Skeletal muscle satellite cell (primary cell): Measurements from ENCODE around the gene ANGPTL5.
"Not testable (repeated sequence)": the region's sequence is repeated elsewhere in the genome, so short reads cannot be mapped to it uniquely, and the experiment has no call there.

Experiments
- H3K27me3 ChIP-seq: 2 replicates; pipeline ENCODE4 v1.7.0; 2013; ENCODE audit warnings: low read length; ENCODE audit not compliant: control insufficient read depth, insufficient read depth
- H3K36me3 ChIP-seq: 2 replicates; pipeline ENCODE4 v1.7.0; 2013; ENCODE audit warnings: mild to moderate bottlenecking, control low read depth, low read length; ENCODE audit not compliant: insufficient read depth
- H3K4me1 ChIP-seq: 2 replicates; pipeline ENCODE4 v1.7.0; 2013; ENCODE audit warnings: low read length; ENCODE audit not compliant: control insufficient read depth, insufficient read depth
- H3K4me2 ChIP-seq: 2 replicates; pipeline ENCODE4 v1.7.0; 2013; ENCODE audit warnings: mild to moderate bottlenecking, low read length
- H3K4me3 ChIP-seq: 2 replicates; pipeline ENCODE4 v1.7.0; 2013; ENCODE audit warnings: low read length
- H3K9ac ChIP-seq: 2 replicates; pipeline ENCODE4 v1.7.0; 2013; ENCODE audit warnings: mild to moderate bottlenecking, low read depth, low read length, moderate library complexity
- H3K9me3 ChIP-seq: replicated peaks from 2 replicates; pipeline ENCODE4 v1.7.0; 2013; ENCODE audit warnings: mild to moderate bottlenecking, control low read depth, low read length

The ANGPTL5 gene

DNA sequence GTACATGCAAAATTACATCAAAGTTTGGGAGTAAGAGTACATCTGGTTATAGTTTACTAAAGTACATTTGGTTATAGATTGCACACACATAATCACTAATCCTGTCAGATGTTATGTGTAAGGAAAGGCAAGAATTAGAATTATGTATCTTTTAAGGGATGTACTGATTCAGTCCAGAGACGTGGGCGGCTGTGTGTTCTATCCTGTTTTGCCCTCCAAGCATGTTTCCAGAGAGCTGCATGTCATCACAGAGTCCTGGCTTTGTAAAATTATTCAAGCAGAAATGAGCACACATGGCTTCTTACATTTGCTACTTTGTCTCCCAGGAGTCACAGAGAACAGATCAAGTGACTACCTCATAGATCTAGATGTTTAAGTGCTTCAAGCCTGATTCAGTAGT is 34.7 kb downstream of the ANGPTL5 start:
- no peaks in the 10 kb centered on the region for H3K36me3 ChIP-seq
- H3K27me3 ChIP-seq: no peaks in the 10 kb centered on the region
- no peak overlapping the region for H3K4me2 ChIP-seq
- no peak overlapping the region for H3K9ac ChIP-seq
- no peaks in the 10 kb centered on the region for H3K4me1 ChIP-seq
- H3K4me3 ChIP-seq: no peak overlapping the region
- H3K9me3 ChIP-seq: no peaks in the 10 kb centered on the region

GRCh38 chr11:101880222-101880621 is 36.1 kb downstream of the ANGPTL5 start:
- Histone ChIP-seq H3K9me3 (no peaks in the 10 kb centered on the region), H3K4me3 (no peak overlapping the region), H3K36me3 (no peaks in the 10 kb centered on the region), H3K27me3 (no peaks in the 10 kb centered on the region), H3K9ac (no peak overlapping the region), H3K4me2 (no peak overlapping the region), H3K4me1 (no peaks in the 10 kb centered on the region)

DNA sequence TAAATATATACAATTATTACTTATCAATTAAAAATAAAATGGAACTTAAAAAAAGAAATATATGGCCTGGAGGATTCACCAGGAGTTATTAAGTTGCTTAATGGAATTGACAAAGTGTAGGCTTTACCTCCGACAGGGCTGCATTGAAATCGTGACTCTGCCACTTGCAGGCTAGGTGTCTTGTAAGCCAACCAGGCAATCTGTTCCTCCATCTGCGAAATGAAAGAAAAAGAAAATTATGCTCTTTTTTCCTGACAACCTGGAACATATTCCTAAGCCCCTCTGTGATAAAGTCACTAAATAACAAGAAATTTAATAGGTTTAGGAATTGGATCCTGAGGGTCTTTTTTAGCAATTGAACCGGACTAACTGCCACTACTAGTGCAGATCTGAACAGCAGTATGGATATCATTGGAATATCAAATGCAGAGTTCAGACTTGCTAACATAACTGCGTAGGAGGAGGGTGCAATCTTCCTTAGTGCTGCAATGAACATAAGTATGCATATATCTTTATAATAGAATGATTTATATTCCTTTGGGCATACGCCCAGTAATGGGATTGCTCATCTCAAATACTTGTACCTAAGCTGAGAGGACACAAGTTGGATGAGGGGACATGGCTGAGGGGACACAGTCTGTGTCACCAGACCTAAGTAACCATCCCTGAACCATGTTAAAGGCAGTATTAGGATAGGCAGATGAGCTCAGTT is 44.0 kb downstream of the ANGPTL5 start:
- H3K9me3 ChIP-seq: no peaks in the 10 kb centered on the region
- H3K4me3 ChIP-seq: no peak overlapping the region
- no peak overlapping the region for H3K4me2 ChIP-seq
- peaks cover 20% of the 10 kb centered on the region for H3K4me1 ChIP-seq
- no peak overlapping the region for H3K9ac ChIP-seq
- H3K27me3 ChIP-seq: no peaks in the 10 kb centered on the region
- H3K36me3 ChIP-seq: no peaks in the 10 kb centered on the region

DNA sequence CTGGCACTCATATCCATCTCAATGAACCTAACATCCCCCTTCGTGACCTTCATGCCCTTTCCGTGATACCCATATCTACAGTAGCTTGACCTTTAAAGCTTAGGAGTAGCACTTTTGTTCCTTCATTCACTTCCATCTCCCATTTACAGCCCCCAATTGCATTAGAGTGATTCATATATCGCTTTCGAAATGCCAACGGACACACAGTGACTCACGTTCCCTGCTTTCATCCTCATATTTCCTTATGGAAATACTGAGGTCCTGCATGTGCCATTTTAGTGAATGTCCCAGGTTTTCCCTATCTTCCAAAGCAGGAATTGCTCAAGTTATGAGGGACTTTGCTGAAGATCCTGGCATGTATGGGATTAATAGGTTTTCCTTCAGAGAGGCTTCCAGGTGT is 45.8 kb downstream of the ANGPTL5 start:
- Histone ChIP-seq H3K9me3 (no peaks in the 10 kb centered on the region), H3K4me1 (peaks cover 33% of the 10 kb centered on the region), H3K9ac (no peak overlapping the region), H3K4me3 (no peak overlapping the region), H3K4me2 (no peak overlapping the region), H3K36me3 (no peaks in the 10 kb centered on the region), H3K27me3 (no peaks in the 10 kb centered on the region)

DNA sequence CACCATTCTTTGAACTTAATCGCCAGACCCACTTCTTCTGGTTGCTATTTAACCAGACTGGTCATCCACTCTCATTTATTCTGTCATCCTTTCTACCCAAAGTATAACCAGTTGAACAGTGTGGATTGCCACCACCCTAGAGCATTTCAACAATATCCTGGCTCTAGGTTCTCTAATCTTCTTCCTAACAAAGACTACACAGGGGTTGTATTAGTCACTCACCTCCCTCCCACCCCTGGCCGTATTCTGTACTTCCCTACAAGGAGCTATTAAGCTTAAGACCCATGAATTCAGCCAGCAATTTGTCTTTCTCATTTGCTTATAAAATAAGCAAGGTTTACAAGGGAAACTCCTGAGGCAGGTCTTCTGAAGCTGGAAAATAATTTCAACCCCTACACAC is 48.4 kb downstream of the ANGPTL5 start:
- no peaks in the 10 kb centered on the region for H3K36me3 ChIP-seq

GRCh38 chr11:101866619-101867491 is 49.5 kb downstream of the ANGPTL5 start:
- Histone ChIP-seq H3K9ac (no peak overlapping the region), H3K4me3 (no peak overlapping the region), H3K4me2 (no peak overlapping the region), H3K27me3 (no peaks in the 10 kb centered on the region), H3K36me3 (no peaks in the 10 kb centered on the region), H3K9me3 (no peaks in the 10 kb centered on the region), H3K4me1 (peaks cover 52% of the 10 kb centered on the region)

More for the DNA sequence above, 48.4 kb downstream of the ANGPTL5 start:
- no peak overlapping the region for H3K4me3 ChIP-seq
- H3K4me2 ChIP-seq: no peak overlapping the region
- no peak overlapping the region for H3K9ac ChIP-seq
- H3K4me1 ChIP-seq: peaks cover 43% of the 10 kb centered on the region
- H3K27me3 ChIP-seq: no peaks in the 10 kb centered on the region
- H3K9me3 ChIP-seq: no peaks in the 10 kb centered on the region

- no peak overlapping the region for H3K4me2 ChIP-seq
- no peaks in the 10 kb centered on the region for H3K27me3 ChIP-seq
- H3K9me3 ChIP-seq: no peaks in the 10 kb centered on the region
- peaks cover 41% of the 10 kb centered on the region for H3K4me1 ChIP-seq
- H3K4me3 ChIP-seq: no peak overlapping the region
- H3K9ac ChIP-seq: no peak overlapping the region
- H3K36me3 ChIP-seq: no peaks in the 10 kb centered on the region
Measured at GRCh38 chr11:101864098-101864497, 52.2 kb downstream of the ANGPTL5 start.

DNA sequence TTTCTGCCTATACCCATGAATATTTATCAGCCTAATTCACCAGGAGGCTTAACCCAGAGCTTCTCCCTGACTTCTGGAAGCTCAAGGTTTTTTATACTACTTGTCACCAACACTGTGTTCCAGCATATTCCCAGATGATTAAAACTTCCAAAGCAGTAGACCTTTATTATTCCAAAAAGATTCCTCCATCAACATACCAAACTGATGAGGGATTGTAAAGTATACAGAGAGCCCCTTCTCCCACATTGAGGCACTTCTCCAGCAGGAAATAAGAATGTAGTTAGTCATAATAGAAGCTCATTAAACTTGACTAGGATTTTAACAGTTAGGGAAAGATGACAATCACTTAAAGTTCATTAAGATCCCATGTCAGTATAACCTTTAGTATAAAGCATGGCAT is 53.0 kb downstream of the ANGPTL5 start:
- peaks cover 41% of the 10 kb centered on the region for H3K4me1 ChIP-seq
- no peak overlapping the region for H3K4me3 ChIP-seq
- H3K4me2 ChIP-seq: peak overlapping the region; percentile 28
- peak overlapping the region; percentile 49 for H3K9ac ChIP-seq
- H3K36me3 ChIP-seq: no peaks in the 10 kb centered on the region
- no peaks in the 10 kb centered on the region for H3K9me3 ChIP-seq
- no peaks in the 10 kb centered on the region for H3K27me3 ChIP-seq

- Histone ChIP-seq H3K36me3 (no peaks in the 10 kb centered on the region), H3K4me3 (no peak overlapping the region), H3K9me3 (no peaks in the 10 kb centered on the region), H3K27me3 (no peaks in the 10 kb centered on the region), H3K4me1 (peaks cover 37% of the 10 kb centered on the region), H3K4me2 (peak overlapping the region; percentile 28), H3K9ac (peak overlapping the region; percentile 49)
Measured at GRCh38 chr11:101862391-101863233, 53.7 kb downstream of the ANGPTL5 start.

GRCh38 chr11:101860696-101861427 is 55.5 kb downstream of the ANGPTL5 start:
- Histone ChIP-seq H3K27me3 (no peaks in the 10 kb centered on the region), H3K9me3 (no peaks in the 10 kb centered on the region), H3K36me3 (no peaks in the 10 kb centered on the region), H3K4me2 (peak overlapping the region; percentile 19), H3K4me3 (no peak overlapping the region), H3K9ac (no peak overlapping the region), H3K4me1 (peaks cover 21% of the 10 kb centered on the region)

DNA sequence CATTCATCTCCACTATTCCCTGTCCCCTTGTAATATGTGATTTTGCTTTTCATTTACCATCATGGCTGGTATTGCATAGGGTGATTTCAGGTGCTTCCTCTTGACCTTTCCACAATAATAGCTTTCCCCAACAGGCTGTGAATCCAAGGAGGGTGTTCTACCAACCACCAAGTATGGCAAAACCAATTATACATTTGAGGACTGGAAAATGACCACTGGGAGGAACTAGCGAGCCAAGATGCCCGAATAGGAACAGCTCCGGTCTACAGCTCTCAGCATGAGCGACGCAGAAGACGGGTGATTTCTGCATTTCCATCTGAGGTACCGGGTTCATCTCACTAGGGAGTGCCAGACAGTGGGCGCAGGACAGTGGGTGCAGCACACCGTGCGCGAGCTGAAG is 64.1 kb downstream of the ANGPTL5 start:
- H3K4me2 ChIP-seq, H3K27me3 ChIP-seq, H3K4me1 ChIP-seq, H3K4me3 ChIP-seq, H3K9me3 ChIP-seq, H3K36me3 ChIP-seq, H3K9ac ChIP-seq: not testable (repeated sequence)
